HUES6 (cell line): ENCODE results near the gene MYL7.
A peak's percentile ranks its signal among the peaks of the same experiment; 100 is the strongest.

Experiments used
- H3K27ac ChIP-seq: 2 replicates; pipeline ENCODE4 v1.7.0; 2013; ENCODE audit warnings: low read depth, mild to moderate bottlenecking, low read length, inconsistent platforms
- H3K27me3 ChIP-seq: 2 replicates; pipeline ENCODE4 v1.6.1; 2013; ENCODE audit warnings: low read length; ENCODE audit not compliant: control insufficient read depth, insufficient read depth
- H3K36me3 ChIP-seq: 2 replicates; pipeline ENCODE4 v1.6.1; 2013; ENCODE audit warnings: low read length; ENCODE audit not compliant: control insufficient read depth, insufficient read depth
- H3K4me1 ChIP-seq: 2 replicates; pipeline ENCODE4 v1.6.1; 2013; ENCODE audit warnings: low read length; ENCODE audit not compliant: control insufficient read depth, insufficient read depth
- H3K4me3 ChIP-seq: 2 replicates; pipeline ENCODE4 v1.5.1; 2013; ENCODE audit warnings: low read depth, low read length
- H3K9ac ChIP-seq: one replicate; pipeline ENCODE4 v1.6.1; 2013; ENCODE audit warnings: mild to moderate bottlenecking, low read length
- H3K9me3 ChIP-seq: 2 replicates; pipeline ENCODE4 v1.6.1; 2013; ENCODE audit warnings: low read depth, low read length; ENCODE audit not compliant: control insufficient read depth, insufficient read depth

MYL7 gene

DNA sequence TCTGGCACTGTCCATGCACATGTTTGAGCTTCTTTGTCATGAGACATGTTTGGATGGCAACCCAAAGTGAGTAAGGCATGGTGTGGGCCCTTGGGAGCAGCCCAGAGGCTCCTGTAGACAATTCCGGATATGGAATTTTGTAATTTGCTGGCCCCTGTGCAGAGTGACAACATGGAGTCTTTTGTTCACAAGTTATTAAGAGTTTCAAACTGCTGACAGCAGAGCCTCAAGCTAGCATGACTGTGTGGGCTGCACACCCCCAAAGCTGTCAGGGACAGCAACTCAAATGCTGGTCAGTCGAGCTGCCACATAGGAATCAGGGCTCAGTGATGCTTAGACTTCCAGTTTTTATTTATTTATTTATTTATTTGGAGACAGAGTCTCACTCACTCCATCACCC, 7.0 kb upstream of the MYL7 start:
- Histone ChIP-seq H3K36me3 (no peaks in the 10 kb centered on the region), H3K27me3 (peaks cover 31% of the 10 kb centered on the region), H3K9me3 (no peaks in the 10 kb centered on the region), H3K4me1 (peaks cover 24% of the 10 kb centered on the region), H3K9ac (no peak overlapping the region), H3K27ac (no peak overlapping the region), H3K4me3 (no peak overlapping the region)

DNA sequence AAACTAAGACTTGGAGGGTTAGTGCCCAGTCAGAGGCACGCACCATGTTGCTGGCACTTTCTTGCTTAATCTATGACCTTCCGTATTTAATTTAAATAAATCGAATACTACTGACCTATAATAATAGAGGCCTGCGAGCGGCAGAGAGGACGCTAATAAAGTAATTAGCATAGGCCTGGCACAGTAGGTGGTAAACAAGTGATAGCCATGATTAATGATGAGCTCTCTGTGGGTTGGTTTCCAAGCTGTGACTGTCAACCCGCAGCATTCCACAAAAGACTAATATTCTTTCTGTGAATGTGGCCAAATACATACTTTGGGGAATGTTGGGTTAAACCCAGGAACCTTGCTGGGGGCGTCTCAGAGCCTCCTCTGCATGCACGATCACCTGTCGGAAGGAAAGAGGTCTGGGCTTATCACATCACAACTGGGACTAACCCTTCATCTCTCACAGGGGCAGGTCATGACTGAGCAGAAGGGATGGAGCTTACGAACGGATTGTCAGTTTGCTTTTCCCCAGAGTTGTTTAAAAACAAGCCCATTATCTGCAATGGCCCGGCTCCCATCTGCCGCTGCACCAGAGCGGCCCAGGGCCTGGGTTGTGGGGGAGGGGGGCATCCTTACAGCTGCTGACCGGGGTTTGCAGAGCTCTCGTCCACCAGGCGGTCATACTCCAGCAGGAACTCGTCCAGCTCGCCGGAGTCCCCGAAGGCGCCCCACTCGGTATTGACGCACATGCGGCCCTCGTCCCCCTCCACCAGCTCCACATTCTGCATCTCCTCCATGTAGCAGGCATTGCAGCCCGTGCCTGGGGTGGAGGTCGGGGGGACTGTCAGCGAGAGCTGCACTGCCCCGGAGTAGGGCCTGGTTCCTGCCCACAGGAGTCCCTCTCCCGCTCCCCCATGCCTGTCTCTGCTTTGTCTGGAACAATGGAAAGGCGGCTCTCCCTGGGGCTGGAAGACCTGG, 6.2 kb upstream of the MYL7 start:
- Histone ChIP-seq H3K36me3 (no peaks in the 10 kb centered on the region), H3K9me3 (no peaks in the 10 kb centered on the region), H3K4me3 (no peak overlapping the region), H3K9ac (no peak overlapping the region), H3K27me3 (peaks cover 31% of the 10 kb centered on the region), H3K27ac (no peak overlapping the region), H3K4me1 (peaks cover 24% of the 10 kb centered on the region)

DNA sequence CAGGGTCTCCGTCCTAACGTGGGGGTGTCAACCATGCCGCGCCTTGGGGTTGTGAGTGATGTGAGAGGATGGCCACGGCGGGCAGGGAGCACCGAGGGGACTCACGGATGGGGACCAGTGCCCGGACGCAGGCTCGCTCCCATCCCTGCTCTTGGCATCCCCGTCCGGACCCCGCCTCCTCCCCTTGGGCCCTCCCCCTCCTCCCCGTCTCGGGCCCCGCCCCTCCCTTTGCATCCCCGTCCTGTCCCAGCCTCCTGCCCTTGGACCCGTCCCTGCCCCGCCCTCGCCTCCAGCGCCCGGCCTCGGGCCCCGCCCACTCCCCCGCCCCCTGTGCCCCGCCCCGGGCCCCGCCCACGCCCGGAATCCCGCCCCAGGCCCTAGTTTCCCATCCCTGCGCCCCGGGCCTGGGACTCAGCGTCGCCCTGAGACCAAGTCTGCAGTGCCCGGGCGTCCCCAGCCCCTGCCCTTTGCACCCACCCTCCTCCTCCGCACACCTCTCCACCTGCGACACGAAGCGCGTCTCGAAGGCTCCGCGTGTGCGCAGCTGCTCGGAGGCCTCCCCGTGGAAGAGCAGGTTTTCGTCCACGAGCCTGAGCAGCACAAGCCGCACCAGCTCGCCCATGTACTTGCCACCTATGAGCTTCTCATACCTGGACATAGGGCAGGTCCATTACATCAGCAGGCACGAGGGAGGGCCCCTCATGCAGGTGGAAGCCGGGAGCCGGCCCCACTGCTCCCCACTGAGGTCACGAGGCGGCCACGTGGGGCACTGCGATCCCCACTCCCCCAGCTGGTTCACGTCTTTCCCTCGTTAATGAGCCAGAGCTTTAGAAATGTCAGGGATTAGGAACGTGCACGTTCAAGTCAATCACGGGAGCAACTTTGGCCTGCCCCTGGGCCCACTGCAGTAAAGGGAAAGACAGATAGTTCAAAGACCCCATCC, 5.1 kb upstream of the MYL7 start:
- no peaks in the 10 kb centered on the region for H3K9me3 ChIP-seq
- H3K4me3 ChIP-seq, result peak overlapping the region; percentile 72
- H3K4me1 ChIP-seq, result peaks cover 32% of the 10 kb centered on the region
- H3K27ac ChIP-seq, result no peak overlapping the region
- H3K27me3 ChIP-seq, result peaks cover 31% of the 10 kb centered on the region
- H3K36me3 ChIP-seq, result no peaks in the 10 kb centered on the region
- peak overlapping the region; percentile 36 for H3K9ac ChIP-seq

DNA sequence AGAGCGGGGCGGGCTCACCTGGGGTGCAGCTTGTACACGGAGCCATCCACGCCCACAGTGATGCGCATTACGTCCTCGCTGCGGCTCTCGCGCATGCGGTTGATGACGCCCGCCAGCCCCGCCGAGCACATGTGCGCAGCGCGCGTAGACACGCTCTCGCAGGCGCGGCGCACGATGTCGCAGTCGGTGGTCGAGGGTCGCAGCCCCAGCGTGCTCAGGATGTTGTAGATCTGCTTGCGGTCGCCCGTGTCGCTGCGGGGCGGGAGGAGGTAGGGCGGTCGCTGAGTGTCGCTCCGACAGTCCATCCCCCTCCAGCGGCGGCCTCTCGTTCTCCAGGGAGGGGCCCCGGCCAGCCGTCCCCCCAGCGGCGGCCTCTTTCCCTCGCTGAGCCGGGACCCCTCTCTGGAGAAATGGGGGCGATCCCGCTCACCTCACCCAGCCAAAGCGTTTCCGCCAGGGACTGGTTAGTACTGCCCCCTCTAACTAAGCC, 4.4 kb upstream of the MYL7 start:
- peak overlapping the region; percentile 30 for H3K9ac ChIP-seq
- H3K27me3 ChIP-seq, result peaks cover 31% of the 10 kb centered on the region
- peaks cover 36% of the 10 kb centered on the region for H3K4me1 ChIP-seq
- H3K27ac ChIP-seq, result no peak overlapping the region
- H3K9me3 ChIP-seq, result no peaks in the 10 kb centered on the region
- peak overlapping the region; percentile 72 for H3K4me3 ChIP-seq
- H3K36me3 ChIP-seq, result no peaks in the 10 kb centered on the region

DNA sequence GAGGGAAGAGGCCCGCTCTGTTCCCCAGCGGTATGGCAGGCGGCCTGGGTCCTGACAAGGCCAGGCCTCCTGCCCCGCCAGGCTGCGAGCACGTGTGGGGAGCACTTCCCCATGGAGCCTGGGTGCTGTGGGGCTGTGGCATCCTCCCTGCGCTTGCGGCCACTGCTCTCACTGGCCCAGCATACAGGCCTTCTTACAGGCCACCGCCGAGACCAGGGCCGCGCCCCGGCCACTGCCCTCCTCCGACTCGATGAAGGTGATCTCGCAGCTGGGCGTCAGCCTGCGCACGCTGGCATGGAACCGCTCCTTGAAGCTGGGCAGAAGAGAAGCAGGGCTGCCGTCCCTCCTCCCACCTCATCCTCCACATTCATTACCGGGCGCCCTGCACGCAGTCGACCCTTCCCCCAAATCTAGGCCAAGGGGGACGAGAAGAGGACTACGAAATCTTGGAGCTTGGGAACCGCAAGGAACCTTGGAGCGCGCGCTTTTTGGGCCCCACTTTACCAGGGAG, 3.9 kb upstream of the MYL7 start:
- Histone ChIP-seq H3K4me1 (peaks cover 36% of the 10 kb centered on the region), H3K9me3 (no peaks in the 10 kb centered on the region), H3K27me3 (peaks cover 31% of the 10 kb centered on the region), H3K27ac (no peak overlapping the region), H3K9ac (peak overlapping the region; percentile 30), H3K36me3 (no peaks in the 10 kb centered on the region), H3K4me3 (peak overlapping the region; percentile 72)

DNA sequence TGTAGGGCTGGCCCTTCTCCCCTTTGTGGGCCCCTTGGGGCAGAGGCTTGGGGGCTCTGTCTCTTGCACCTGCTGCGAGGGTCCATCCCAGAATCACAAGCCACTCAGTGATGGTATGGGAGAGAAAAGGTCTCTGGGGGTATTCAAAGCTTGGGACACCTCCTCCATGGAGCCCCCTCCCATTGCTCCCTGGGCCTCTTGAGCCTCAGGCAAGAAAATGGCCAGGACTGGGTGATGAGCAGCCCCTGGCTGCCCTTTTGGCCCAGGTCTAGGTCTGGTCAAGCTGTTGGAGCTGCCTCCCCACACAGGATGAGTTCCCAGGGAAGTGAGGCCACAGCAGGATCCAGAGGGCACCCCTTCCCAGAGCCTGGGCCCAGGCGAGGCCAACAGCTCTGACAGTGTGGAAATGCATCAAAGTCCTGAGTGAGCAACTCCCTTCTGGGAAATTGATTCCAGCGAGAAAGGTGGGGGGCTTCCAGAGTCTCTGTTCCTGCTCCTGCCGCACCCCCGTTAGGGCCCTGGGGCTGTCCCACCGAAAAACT, 3.4 kb upstream of the MYL7 start:
- H3K27me3 ChIP-seq, result peaks cover 31% of the 10 kb centered on the region
- peaks cover 36% of the 10 kb centered on the region for H3K4me1 ChIP-seq
- no peak overlapping the region for H3K27ac ChIP-seq
- no peaks in the 10 kb centered on the region for H3K9me3 ChIP-seq
- no peaks in the 10 kb centered on the region for H3K36me3 ChIP-seq
- H3K4me3 ChIP-seq, result no peak overlapping the region
- H3K9ac ChIP-seq, result no peak overlapping the region

DNA sequence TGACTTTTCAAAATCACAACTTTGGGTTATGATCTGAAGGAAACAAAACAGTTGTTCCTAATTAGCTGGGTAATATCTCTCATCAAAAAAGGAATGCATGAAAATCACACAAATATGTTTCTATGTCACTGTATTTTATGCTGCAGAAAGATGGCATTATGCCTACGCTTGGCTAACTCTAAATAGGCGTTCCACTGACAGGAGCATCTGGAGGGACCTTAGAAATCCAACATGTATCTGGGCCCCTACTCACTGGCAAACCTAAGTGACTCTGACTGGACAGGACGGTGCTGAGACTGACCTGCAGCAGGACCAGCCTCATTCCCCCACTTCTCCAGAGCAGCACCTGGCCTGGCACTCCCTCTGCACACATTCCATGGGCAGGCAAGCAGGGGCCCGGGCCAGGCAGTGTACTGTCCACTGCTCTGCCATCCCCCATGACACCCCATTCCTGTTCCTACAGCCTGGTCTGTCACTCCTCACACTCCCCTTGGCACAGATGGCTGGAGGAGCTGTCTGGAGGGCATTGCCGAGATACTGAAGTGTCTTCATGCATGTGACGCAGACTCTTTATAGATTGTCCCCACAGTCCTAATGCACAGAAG, 2.6 kb upstream of the MYL7 start:
- H3K4me1 ChIP-seq, result peaks cover 36% of the 10 kb centered on the region
- no peak overlapping the region for H3K4me3 ChIP-seq
- no peak overlapping the region for H3K27ac ChIP-seq
- H3K9me3 ChIP-seq, result no peaks in the 10 kb centered on the region
- peaks cover 31% of the 10 kb centered on the region for H3K27me3 ChIP-seq
- H3K9ac ChIP-seq, result no peak overlapping the region
- no peaks in the 10 kb centered on the region for H3K36me3 ChIP-seq

DNA sequence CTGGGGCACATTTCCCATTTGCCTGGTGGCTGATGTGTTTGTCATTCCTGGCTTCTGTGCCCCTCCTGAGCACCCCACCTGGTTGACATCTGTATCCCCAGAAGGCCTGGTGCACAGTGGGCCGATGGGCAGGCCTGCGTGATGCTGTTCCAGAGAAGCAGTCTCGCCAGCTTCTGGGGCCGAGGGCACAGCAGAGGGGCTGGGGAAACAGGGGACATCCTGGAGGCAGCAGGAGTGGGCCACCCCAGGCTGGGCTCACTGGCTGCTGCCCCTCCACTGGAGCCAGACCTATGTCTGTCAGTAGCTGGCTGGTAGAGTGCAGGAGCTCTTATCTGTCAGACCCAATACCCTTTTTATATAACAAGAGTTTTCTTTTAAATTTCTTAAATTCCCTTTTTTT, 896 bp upstream of the MYL7 start:
- H3K9ac ChIP-seq, result no peak overlapping the region
- peaks cover 31% of the 10 kb centered on the region for H3K27me3 ChIP-seq

DNA sequence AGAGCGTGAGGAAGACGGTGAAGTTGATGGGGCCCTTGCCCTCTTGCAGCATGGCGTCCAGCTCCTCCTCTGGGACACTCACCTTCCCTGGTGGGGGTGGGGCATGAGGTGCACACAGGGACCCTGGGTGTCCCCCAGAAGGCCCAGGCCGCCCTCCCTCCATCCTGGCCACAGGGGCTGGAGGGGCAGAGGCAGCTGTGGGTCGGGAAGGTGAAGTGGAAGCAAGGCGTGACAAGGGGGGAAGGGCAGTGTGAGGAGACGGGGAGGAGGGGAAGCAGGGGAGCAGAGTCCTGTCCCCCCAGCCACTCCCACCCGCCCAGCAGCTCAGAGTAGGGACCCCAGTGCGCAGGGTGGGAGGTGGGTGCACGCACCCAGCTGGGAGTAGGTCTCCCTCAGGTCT, 791 bp downstream of the MYL7 start:
- no peak overlapping the region for H3K9ac ChIP-seq
- H3K4me3 ChIP-seq, result no peak overlapping the region
- no peaks in the 10 kb centered on the region for H3K36me3 ChIP-seq
- H3K9me3 ChIP-seq, result no peaks in the 10 kb centered on the region
- H3K27me3 ChIP-seq, result peaks cover 18% of the 10 kb centered on the region
- H3K4me1 ChIP-seq, result peaks cover 15% of the 10 kb centered on the region
- H3K27ac ChIP-seq, result no peak overlapping the region

More for the DNA sequence above, 896 bp upstream of the MYL7 start:
- H3K4me3 ChIP-seq, result no peak overlapping the region
- no peaks in the 10 kb centered on the region for H3K9me3 ChIP-seq
- peaks cover 26% of the 10 kb centered on the region for H3K4me1 ChIP-seq
- H3K36me3 ChIP-seq, result no peaks in the 10 kb centered on the region
- H3K27ac ChIP-seq, result no peak overlapping the region

DNA sequence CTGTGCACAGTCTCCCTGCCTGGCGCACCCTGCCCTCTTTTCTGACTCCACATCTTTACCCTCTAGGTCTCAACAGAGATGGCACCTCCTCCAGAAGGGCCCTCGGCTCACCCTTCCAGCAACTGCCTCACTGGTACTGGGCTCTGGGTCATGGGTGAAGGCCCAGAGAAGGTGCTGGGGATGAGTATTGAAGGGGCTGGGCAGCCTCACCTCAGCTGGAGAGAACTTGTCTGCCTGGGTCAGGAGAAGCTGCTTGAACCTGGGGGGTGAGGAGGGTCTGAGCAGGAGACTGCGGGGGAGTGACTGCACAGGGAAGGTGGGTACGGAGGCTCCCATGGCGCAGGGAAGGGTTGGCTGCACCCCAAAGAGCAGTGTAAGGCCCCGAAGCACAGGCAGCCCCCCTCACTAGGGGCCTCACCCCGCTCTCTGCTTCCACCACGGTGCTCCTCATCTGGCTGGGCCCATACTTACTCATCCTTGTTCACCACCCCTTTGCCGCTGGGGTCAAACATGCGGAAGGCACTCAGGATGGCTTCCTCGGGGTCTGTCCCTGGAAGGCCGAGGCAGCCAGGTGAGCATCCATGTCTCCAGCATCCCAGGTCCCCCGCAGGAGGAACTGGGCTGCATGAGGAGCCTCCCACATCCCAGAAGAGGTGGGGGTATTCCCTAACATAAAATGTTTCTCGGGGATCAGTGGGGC, 1.7 kb downstream of the MYL7 start:
- Histone ChIP-seq H3K4me3 (no peak overlapping the region), H3K27ac (no peak overlapping the region), H3K9ac (no peak overlapping the region), H3K36me3 (no peaks in the 10 kb centered on the region), H3K9me3 (no peaks in the 10 kb centered on the region), H3K4me1 (peaks cover 11% of the 10 kb centered on the region; the same call in 1 of the 2 replicates), H3K27me3 (peaks cover 9% of the 10 kb centered on the region)
